HFFc6 (cell line): ENCODE measurements around the gene SEC23IP. TPM values are rescaled to one million over a fixed set of nuclear protein-coding genes. Genes with fewer than 3 reads are reported as not detected.

Experiments used
- DNase-seq: peaks from one replicate; pipeline ENCODE4 v3.0.0-alpha.2; 2018
- H3K27ac Mint-ChIP-seq: 2 replicates; pipeline ENCODE4 v1.8.0; 2020; ENCODE audit warnings: mild to moderate bottlenecking, mixed read lengths
- H3K27me3 Mint-ChIP-seq: 2 replicates; pipeline ENCODE4 v1.8.0; 2021; ENCODE audit warnings: mild to moderate bottlenecking, moderate library complexity, mixed read lengths; ENCODE audit not compliant: insufficient read depth
- H3K36me3 Mint-ChIP-seq: 2 replicates; pipeline ENCODE4 v1.8.0; 2021; ENCODE audit warnings: low read depth, mixed read lengths
- H3K4me1 Mint-ChIP-seq: 2 replicates; pipeline ENCODE4 v1.8.0; 2020; ENCODE audit warnings: low read depth, mixed read lengths
- H3K4me3 Mint-ChIP-seq: 2 replicates; pipeline ENCODE4 v1.8.0; 2020; ENCODE audit warnings: mild to moderate bottlenecking, moderate library complexity, mixed read lengths
- H3K9me3 Mint-ChIP-seq: 2 replicates; pipeline ENCODE4 v1.8.0; 2020; ENCODE audit warnings: mild to moderate bottlenecking, mixed read lengths
- total RNA-seq, 6 experiments: library from RNA; stranded (reverse); fragmentation: NEBNext Ultra II Directional; extraction: Animal tissue kit (Norgen Biotek cat#: 25700); gene quantifications; 2 replicates in 1 of 6; 3 replicates in 5 of 6; pipeline ENCODE4 v1.2.3, GENCODE V29; 2021
- TF ChIP-seq, protein P1 (sequence below): fragments of 200-600 bp; sonication (generic); IDR thresholded peaks from 2 replicates; pipeline ENCODE4 v1.5.0; 2021; ENCODE audit warnings: antibody characterized with exemption, mild to moderate bottlenecking

SEC23IP gene
- total RNA-seq, 6 experiments from 2014 or later, result 76.9 to 95.5 (median 88.8) TPM

GRCh38 chr10:119967066-119967465 lies 74.5 kb downstream of the SEC23IP start:
- Mint-ChIP-seq H3K27me3 (peaks cover under 1% of the 10 kb centered on the region; the same call in 1 of the 2 replicates), H3K4me3 (no peak overlapping the region), H3K27ac (no peak overlapping the region), H3K36me3 (peaks cover 8% of the 10 kb centered on the region), H3K9me3 (peaks cover 13% of the 10 kb centered on the region), H3K4me1 (no peaks in the 10 kb centered on the region)
- DNase-seq, result no peak
- TF ChIP-seq, protein P1, sequence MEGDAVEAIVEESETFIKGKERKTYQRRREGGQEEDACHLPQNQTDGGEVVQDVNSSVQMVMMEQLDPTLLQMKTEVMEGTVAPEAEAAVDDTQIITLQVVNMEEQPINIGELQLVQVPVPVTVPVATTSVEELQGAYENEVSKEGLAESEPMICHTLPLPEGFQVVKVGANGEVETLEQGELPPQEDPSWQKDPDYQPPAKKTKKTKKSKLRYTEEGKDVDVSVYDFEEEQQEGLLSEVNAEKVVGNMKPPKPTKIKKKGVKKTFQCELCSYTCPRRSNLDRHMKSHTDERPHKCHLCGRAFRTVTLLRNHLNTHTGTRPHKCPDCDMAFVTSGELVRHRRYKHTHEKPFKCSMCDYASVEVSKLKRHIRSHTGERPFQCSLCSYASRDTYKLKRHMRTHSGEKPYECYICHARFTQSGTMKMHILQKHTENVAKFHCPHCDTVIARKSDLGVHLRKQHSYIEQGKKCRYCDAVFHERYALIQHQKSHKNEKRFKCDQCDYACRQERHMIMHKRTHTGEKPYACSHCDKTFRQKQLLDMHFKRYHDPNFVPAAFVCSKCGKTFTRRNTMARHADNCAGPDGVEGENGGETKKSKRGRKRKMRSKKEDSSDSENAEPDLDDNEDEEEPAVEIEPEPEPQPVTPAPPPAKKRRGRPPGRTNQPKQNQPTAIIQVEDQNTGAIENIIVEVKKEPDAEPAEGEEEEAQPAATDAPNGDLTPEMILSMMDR, result no peak

DNA sequence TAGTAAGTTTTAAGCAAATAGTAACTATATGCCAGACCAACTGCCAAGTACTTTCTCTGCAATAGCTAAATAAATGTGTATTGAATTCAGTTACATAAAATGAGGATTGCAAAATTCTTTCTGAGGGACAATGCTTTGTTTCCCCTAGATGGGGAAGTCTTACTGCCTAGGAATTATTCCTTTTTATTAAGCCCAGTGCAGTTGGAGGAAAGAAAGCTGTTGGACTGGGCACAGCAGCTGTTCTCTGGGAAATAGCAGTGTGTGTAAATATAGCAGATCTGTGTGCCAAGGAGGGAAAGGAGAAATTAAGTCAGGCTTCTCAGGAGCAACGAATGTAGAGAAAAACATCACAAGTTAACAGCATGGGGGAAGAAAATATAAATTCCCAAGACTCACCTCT lies 77.1 kb downstream of the SEC23IP start:
- no peak overlapping the region for H3K27ac Mint-ChIP-seq
- peaks cover 6% of the 10 kb centered on the region for H3K27me3 Mint-ChIP-seq
- H3K36me3 Mint-ChIP-seq, result peaks cover 8% of the 10 kb centered on the region
- no peak for DNase-seq
- peaks cover 6% of the 10 kb centered on the region; the same call in 1 of the 2 replicates for H3K4me1 Mint-ChIP-seq
- TF ChIP-seq, protein P1, result no peak
- H3K4me3 Mint-ChIP-seq, result no peak overlapping the region
- peaks cover 13% of the 10 kb centered on the region for H3K9me3 Mint-ChIP-seq

DNA sequence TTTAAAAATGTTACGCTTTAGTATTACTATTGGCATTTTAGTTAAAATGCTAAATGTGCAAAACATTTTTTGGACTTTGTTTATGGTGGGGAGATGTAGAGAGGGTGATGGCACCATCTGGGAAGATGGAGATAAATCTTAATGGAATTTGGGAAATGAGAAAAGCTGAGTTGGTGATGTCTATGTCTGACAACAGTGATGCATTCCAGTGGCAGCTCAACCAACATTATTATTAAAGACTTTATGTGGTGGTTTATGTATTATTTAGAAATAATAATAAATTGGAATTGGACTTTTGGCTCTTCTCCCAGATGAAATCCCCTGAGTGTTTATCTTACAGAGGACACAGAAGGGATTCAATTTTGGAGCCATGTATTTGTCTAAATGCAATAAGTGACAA lies 77.6 kb downstream of the SEC23IP start:
- Mint-ChIP-seq H3K4me3 (no peak overlapping the region), H3K9me3 (peaks cover 13% of the 10 kb centered on the region)
- TF ChIP-seq, protein P1, result no peak

GRCh38 chr10:119970963-119971362 lies 78.4 kb downstream of the SEC23IP start:
- H3K4me3 Mint-ChIP-seq, result no peak overlapping the region
- H3K9me3 Mint-ChIP-seq, result peaks cover 13% of the 10 kb centered on the region
- TF ChIP-seq, protein P1, result no peak

More for the DNA sequence above, 77.6 kb downstream of the SEC23IP start:
- peaks cover 8% of the 10 kb centered on the region for H3K36me3 Mint-ChIP-seq
- peaks cover 6% of the 10 kb centered on the region for H3K27me3 Mint-ChIP-seq
- peaks cover 6% of the 10 kb centered on the region; the same call in 1 of the 2 replicates for H3K4me1 Mint-ChIP-seq
- no peak overlapping the region for H3K27ac Mint-ChIP-seq
- DNase-seq, result no peak

DNA sequence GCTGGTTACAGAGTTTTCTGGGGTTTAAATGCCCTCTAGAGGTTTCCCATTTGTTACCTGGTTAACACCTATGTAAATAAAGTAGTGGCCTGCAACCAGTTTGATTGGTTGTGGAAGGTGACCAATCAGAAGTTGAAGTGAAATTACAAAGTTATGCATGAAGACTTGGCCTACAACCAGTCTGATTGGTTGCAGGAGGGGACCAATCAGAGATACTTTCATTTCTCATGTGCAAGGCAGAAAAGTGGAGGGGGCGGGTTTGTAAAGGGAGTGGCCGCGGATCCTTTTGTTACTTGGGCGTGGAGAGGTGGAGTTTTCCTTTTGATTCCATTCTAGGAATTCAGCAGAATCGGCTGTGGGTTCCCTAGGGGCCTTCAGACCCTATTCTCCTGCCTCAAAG lies 80.8 kb downstream of the SEC23IP start:
- no peak for DNase-seq
- H3K27ac Mint-ChIP-seq, result no peak overlapping the region
- TF ChIP-seq, protein P1, result no peak

More at GRCh38 chr10:119970963-119971362, 78.4 kb downstream of the SEC23IP start:
- no peak overlapping the region for H3K27ac Mint-ChIP-seq
- peaks cover 6% of the 10 kb centered on the region; the same call in 1 of the 2 replicates for H3K4me1 Mint-ChIP-seq
- H3K27me3 Mint-ChIP-seq, result peaks cover 7% of the 10 kb centered on the region
- no peak for DNase-seq
- H3K36me3 Mint-ChIP-seq, result peaks cover 8% of the 10 kb centered on the region

DNA sequence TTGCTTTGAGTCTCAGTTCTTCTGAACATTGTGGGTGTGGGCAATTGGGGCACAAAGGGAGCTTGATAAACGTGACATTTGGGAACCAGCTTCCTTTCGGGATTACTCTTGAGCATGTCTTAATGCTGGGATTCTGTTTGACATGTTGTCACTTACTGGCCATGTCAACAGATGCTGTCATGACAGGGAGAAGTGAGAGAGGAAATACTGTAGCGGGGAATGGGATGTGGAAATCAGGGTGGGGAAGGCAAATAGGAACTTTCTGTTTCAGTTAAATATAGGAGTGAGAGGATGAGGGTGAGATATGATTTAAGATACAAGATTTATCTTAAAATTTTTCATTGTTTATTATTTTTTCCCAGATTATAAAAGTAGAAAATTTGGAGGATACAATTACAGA lies 83.9 kb downstream of the SEC23IP start:
- no peak overlapping the region for H3K4me3 Mint-ChIP-seq
- DNase-seq, result no peak
- no peaks in the 10 kb centered on the region for H3K9me3 Mint-ChIP-seq
- no peaks in the 10 kb centered on the region for H3K36me3 Mint-ChIP-seq
- H3K27me3 Mint-ChIP-seq, result peaks cover 22% of the 10 kb centered on the region
- TF ChIP-seq, protein P1, result no peak
- H3K4me1 Mint-ChIP-seq, result peaks cover 6% of the 10 kb centered on the region; the same call in 1 of the 2 replicates
- no peak overlapping the region for H3K27ac Mint-ChIP-seq

More for the DNA sequence above, 80.8 kb downstream of the SEC23IP start:
- H3K9me3 Mint-ChIP-seq, result no peaks in the 10 kb centered on the region
- H3K4me1 Mint-ChIP-seq, result peaks cover 6% of the 10 kb centered on the region; the same call in 1 of the 2 replicates
- no peaks in the 10 kb centered on the region for H3K36me3 Mint-ChIP-seq
- no peak overlapping the region; the same call in 1 of the 2 replicates for H3K4me3 Mint-ChIP-seq
- peaks cover 17% of the 10 kb centered on the region for H3K27me3 Mint-ChIP-seq
